K562 (cell line): ENCODE results near the gene RETREG2. TPM values are rescaled to one million over a fixed set of nuclear protein-coding genes. Genes with fewer than 3 reads are reported as not detected.

ENCODE experiments used
- C11orf30 ChIP-seq: fragments of 450-650 bp; IDR thresholded peaks from 2 replicates; pipeline ENCODE4 v1.6.1; 2016; ENCODE audit warnings: low read depth, mild to moderate bottlenecking
- DPF2 ChIP-seq: fragments of 450-650 bp; IDR thresholded peaks from 2 replicates; pipeline ENCODE4 v1.6.1; 2016
- ELK1 ChIP-seq: sonication (generic); formaldehyde crosslinking; IDR thresholded peaks from 2 replicates; pipeline ENCODE4 v1.8.1; 2022; ENCODE audit warnings: missing genetic modification reagents
- FOSL1 ChIP-seq: fragments of 200-800 bp; sonication (Bioruptor generic); conservative IDR thresholded peaks from 2 replicates; pipeline ENCODE4 v1.6.1; 2016; ENCODE audit warnings: missing genetic modification characterization, missing compliant biosample characterization
- JUN ChIP-seq, 2 experiments: sonication (generic) in 1 of 2; formaldehyde crosslinking in 1 of 2; IDR thresholded peaks; 2 replicates each; pipeline versions ENCODE4 v1.6.1 to v1.8.0; 2012 to 2022; ENCODE audit warnings: borderline replicate concordance in 2 of 2, mild to moderate bottlenecking in 2 of 2, improper control_type of control experiment in 1 of 2, low read depth in 1 of 2, low read length in 1 of 2, missing genetic modification reagents in 1 of 2
- MBD1 ChIP-seq: fragments of 250-450 bp; sonication (Bioruptor Pico); IDR thresholded peaks from 2 replicates; pipeline ENCODE4 v1.8.0; 2022; ENCODE audit warnings: inconsistent platforms
- MED1 ChIP-seq: sonication (generic); formaldehyde crosslinking; IDR thresholded peaks from 2 replicates; pipeline ENCODE4 v1.8.1; 2023; ENCODE audit warnings: missing genetic modification reagents, borderline replicate concordance
- MNT ChIP-seq, 2 experiments: fragments of 450-650 bp; conservative IDR thresholded peaks; 2 replicates each; pipeline ENCODE4 v1.6.1; 2017; ENCODE audit warnings: mild to moderate bottlenecking in 2 of 2, moderate library complexity in 2 of 2
- NFXL1 ChIP-seq: fragments of 450-650 bp; formaldehyde crosslinking; IDR thresholded peaks from 2 replicates; pipeline ENCODE4 v1.4.0; 2021; ENCODE audit warnings: mild to moderate bottlenecking
- PHF21A ChIP-seq: fragments of 450-650 bp; IDR thresholded peaks from 2 replicates; pipeline ENCODE4 v1.6.1; 2017; ENCODE audit warnings: low read depth, borderline replicate concordance
- PHF8 ChIP-seq: fragments of 200-600 bp; sonication (generic); IDR thresholded peaks from 2 replicates; pipeline ENCODE4 v1.6.1; 2012; ENCODE audit warnings: mixed run types, mild to moderate bottlenecking, inconsistent platforms, low read length, moderate library complexity, borderline replicate concordance
- PKNOX1 ChIP-seq: fragments of 450-650 bp; IDR thresholded peaks from 2 replicates; pipeline ENCODE4 v1.6.1; 2016
- RFX1 ChIP-seq: fragments of 450-650 bp; IDR thresholded peaks from 2 replicates; pipeline ENCODE4 v1.6.1; 2016; ENCODE audit warnings: mild to moderate bottlenecking, moderate library complexity
- RHOXF2B ChIP-seq: fragments of 250-450 bp; sonication (Bioruptor Pico); conservative IDR thresholded peaks from 2 replicates; pipeline ENCODE4 v1.5.1; 2021
- RNF2 ChIP-seq: sonication (generic); IDR thresholded peaks from 2 replicates; pipeline ENCODE4 v1.6.1; 2016
- TEAD4 ChIP-seq, 2 experiments: sonication (generic) in 1 of 2; formaldehyde crosslinking in 1 of 2; IDR thresholded peaks; 2 replicates each; pipeline versions ENCODE4 v1.6.1 to v1.8.0; 2012 to 2022; ENCODE audit warnings: borderline replicate concordance in 1 of 2, inconsistent platforms in 1 of 2, low read length in 1 of 2, mild to moderate bottlenecking in 1 of 2, missing genetic modification reagents in 1 of 2
- ZC3H11A ChIP-seq: IDR thresholded peaks from 2 replicates; pipeline ENCODE4 v1.6.1; 2012; ENCODE audit warnings: low read depth, low read length, improper control_type of control experiment
- ZKSCAN3 ChIP-seq: fragments of 250-450 bp; sonication (Bioruptor Pico); IDR thresholded peaks from 2 replicates; pipeline ENCODE4 v1.4.0; 2020
- ZNF274 ChIP-seq: IDR thresholded peaks from 2 replicates; pipeline ENCODE4 v1.6.1; 2011; ENCODE audit warnings: low read depth, mild to moderate bottlenecking, low read length, moderate library complexity, borderline replicate concordance
- polyA plus RNA-seq, 8 experiments: library from polyadenylated mRNA; depleted of rRNA in 4 of 8; stranded (reverse) in 5 of 8; unstranded in 3 of 8; fragments of >200 nt; fragmentation: Nextera tagmentation in 2 of 8; fragmentation: Illumina TruSeq in 1 of 8; extraction: Ambion mirVana in 2 of 8; extraction: Trizol in 1 of 8; gene quantifications; 2 replicates each; pipeline versions ENCODE4 v1.2.1 to v1.2.3, GENCODE V29; 2011 to 2014; ENCODE audit warnings: inconsistent platforms in 1 of 8, missing spikeins in 1 of 8
- total RNA-seq, 7 experiments: library from RNA; depleted of rRNA in 6 of 7; stranded (reverse); fragments of >200 nt in 6 of 7; fragmentation: Illumina TruSeq in 2 of 7; extraction: Trizol in 2 of 7; gene quantifications; 2 replicates each; pipeline versions ENCODE4 v1.2.1 to v1.2.3, GENCODE V29; 2011 to 2021; ENCODE audit warnings: low replicate concordance in 1 of 7

Gene RETREG2
- total and polyA plus RNA-seq, 9 of the 15 experiments (the other 6 are each of a cell fraction or from before 2014, with no cell fraction given): 4.9 to 40.1 (median 19.2) TPM

GRCh38 chr2:219229305-219230058 lies 51.4 kb downstream of the RETREG2 start, which contains the start of the genes ANKZF1 and ATG9A (continued):
- TF ChIP-seq MNT (conservative IDR thresholded peaks at IDR 0.05): peak; percentile 52 to 77
- TF ChIP-seq ZNF274: no peak
- TF ChIP-seq RNF2: no peak
- TF ChIP-seq PKNOX1: peak; percentile 100
- TF ChIP-seq TEAD4 (IDR thresholded peaks at IDR 0.05; ENCODE audit: low read length): no peak; the same call in none of the 2 replicates
- no peak for TF ChIP-seq TEAD4 (CRISPR knock-in tag; IDR thresholded peaks at IDR 0.05; ENCODE audit: borderline replicate concordance)
- peak; percentile 43 for TF ChIP-seq FOSL1 (tag)
- TF ChIP-seq MED1 (CRISPR knock-in tag): no peak
- no peak for TF ChIP-seq ZC3H11A
- TF ChIP-seq ELK1: no peak
- TF ChIP-seq DPF2: 0 out of 2 replicates have a peak, but pooled peaks have one; percentile 23
- TF ChIP-seq PHF21A: 0 out of 2 replicates have a peak, but pooled peaks have one; percentile 38
- TF ChIP-seq ZKSCAN3 (CRISPR knock-in tag): no peak
- peak; percentile 55 for TF ChIP-seq C11orf30
- TF ChIP-seq MBD1 (CRISPR knock-in tag): no peak
- no peak for TF ChIP-seq NFXL1 (CRISPR knock-in tag)
- TF ChIP-seq RHOXF2B (CRISPR knock-in tag): no peak
- no peak; the same call in 1 of the 2 replicates for TF ChIP-seq RFX1
- TF ChIP-seq JUN (IDR thresholded peaks at IDR 0.05; ENCODE audit: borderline replicate concordance, low read depth, low read length): 0 out of 2 replicates have a peak, but pooled peaks have one; percentile 6
- TF ChIP-seq JUN (CRISPR knock-in tag; IDR thresholded peaks at IDR 0.05; ENCODE audit: borderline replicate concordance): no peak
- peak; percentile 73; the same call in 1 of the 2 replicates for TF ChIP-seq PHF8
